Upper lobe of left lung (tissue), 6 donors: ENCODE results near the gene GORASP1. TPM values are rescaled to one million over a fixed set of nuclear protein-coding genes. Genes with fewer than 3 reads are reported as not detected.

Experiments
- ATAC-seq, 2 donors: fragments of 200-7000 bp; cut with Tn5 transposase; one replicate each; pipeline ENCODE4 v1.9.1; 2022; ENCODE audit warnings: mild to moderate bottlenecking in 2 of 2, moderate library complexity in 2 of 2; ENCODE audit not compliant: low FRiP score in 2 of 2
- DNase-seq, 2 donors: peaks; one replicate each; pipeline ENCODE4 v3.0.0-alpha.2; 2019 to 2020
- H3K27ac ChIP-seq, 4 donors: fragments of 200-600 bp; sonication (generic); one replicate each; pipeline ENCODE4 v1.5.1; 2016 to 2019
- H3K27me3 ChIP-seq, 4 donors: fragments of 200-600 bp; sonication (generic); one replicate each; pipeline ENCODE4 v1.5.1; 2017 to 2019
- H3K36me3 ChIP-seq, 4 donors: fragments of 200-600 bp; sonication (generic); one replicate each; pipeline ENCODE4 v1.5.1; 2016 to 2019
- H3K4me1 ChIP-seq, 4 donors: fragments of 200-600 bp; sonication (generic); one replicate each; pipeline ENCODE4 v1.5.1; 2018 to 2019
- H3K4me3 ChIP-seq, 4 donors: fragments of 200-600 bp; sonication (generic); one replicate each; pipeline ENCODE4 v1.5.1; 2017 to 2019; ENCODE audit warnings: mild to moderate bottlenecking in 2 of 4, moderate library complexity in 1 of 4
- H3K9me3 ChIP-seq, 4 donors: fragments of 200-600 bp; sonication (generic); one replicate each; pipeline ENCODE4 v1.5.1; 2018 to 2019
- CTCF ChIP-seq, 6 experiments: fragments of 450-650 bp in 4 of 6; fragments of 200-600 bp in 2 of 6; sonication (generic) in 2 of 6; IDR thresholded peaks; one replicate each; pipeline ENCODE4 v1.5.1; 2016 to 2019; ENCODE audit warnings: antibody characterized with exemption in 6 of 6
- EP300 ChIP-seq, 4 donors: sonication (generic); formaldehyde crosslinking; IDR thresholded peaks; one replicate each; pipeline ENCODE4 v1.5.1; 2017; ENCODE audit warnings: antibody characterized with exemption in 4 of 4, control low read depth in 2 of 4
- POLR2A ChIP-seq, 4 donors: fragments of 450-650 bp; IDR thresholded peaks; one replicate each; pipeline ENCODE4 v1.5.1; 2016 to 2017; ENCODE audit warnings: antibody characterized with exemption in 4 of 4, mild to moderate bottlenecking in 2 of 4
- POLR2AphosphoS5 ChIP-seq, 2 donors: sonication (generic); formaldehyde crosslinking; IDR thresholded peaks; one replicate each; pipeline ENCODE4 v1.5.1; 2017; ENCODE audit warnings: antibody characterized with exemption in 2 of 2
- WGBS, 2 donors: methylation state at CpG; one replicate each; pipeline ENCODE4 v1.1.5; 2017 to 2018; 5-methylcytosine and 5-hydroxymethylcytosine counted together
- total RNA-seq, 6 donors: library from RNA; depleted of rRNA in 4 of 6; stranded (reverse); fragments of >200 nt in 4 of 6; gene quantifications; one replicate each; pipeline versions ENCODE4 v1.1.0 to v1.2.1, GENCODE V29; 2016 to 2021
- donor health status: DM: no; HTN: no; CAD: no; lungs with moderate emphysema.
- donor health status: DM: no; HTN: yes; CAD: no; lungs with severe emphysema.

The GORASP1 gene
- total RNA-seq, 6 donors from 2014 or later: 71.1 to 99.5 (median 79.8) TPM

GRCh38 chr3:39099242-39099641 is 8.2 kb downstream of the GORASP1 start:
- WGBS, 2 donors: 87 to 100% methylated on average over 1 of the region's 1 CpG
- ATAC-seq (no peak), DNase-seq (no peak)
- no peaks in the 10 kb centered on the region for H3K27me3 ChIP-seq
- H3K9me3 ChIP-seq: no peaks in the 10 kb centered on the region
- H3K4me1 ChIP-seq: peaks cover 12 to 20% (median 18%) of the 10 kb centered on the region in 4 donors
- H3K4me3 ChIP-seq: no peak overlapping the region
- peak overlapping the region in 1 of 4 donors; percentile 30 for H3K27ac ChIP-seq
- H3K36me3 ChIP-seq: peaks cover 25 to 80% (median 56%) of the 10 kb centered on the region in 4 donors
- no peak for TF ChIP-seq POLR2AphosphoS5 (IDR thresholded peaks at IDR 0.05)
- TF ChIP-seq CTCF (IDR thresholded peaks at IDR 0.05): no peak
- no peak for TF ChIP-seq EP300 (IDR thresholded peaks at IDR 0.05)
- TF ChIP-seq POLR2A (IDR thresholded peaks at IDR 0.05): no peak

GRCh38 chr3:39098473-39099000 is 8.9 kb downstream of the GORASP1 start:
- Histone ChIP-seq H3K4me3 (no peak overlapping the region), H3K27me3 (no peaks in the 10 kb centered on the region), H3K9me3 (no peaks in the 10 kb centered on the region), H3K27ac (no peak overlapping the region), H3K4me1 (peaks cover 6 to 13% (median 11%) of the 10 kb centered on the region in 4 donors), H3K36me3 (peaks cover 25 to 86% (median 58%) of the 10 kb centered on the region in 4 donors)
- TF ChIP-seq POLR2AphosphoS5 (IDR thresholded peaks at IDR 0.05) (no peak), EP300 (IDR thresholded peaks at IDR 0.05) (no peak), CTCF (IDR thresholded peaks at IDR 0.05) (no peak), POLR2A (IDR thresholded peaks at IDR 0.05) (no peak)
- WGBS, 2 donors: 91 to 96% methylated on average over 5 to 8 of the region's 8 CpGs
- ATAC-seq: no peak
- DNase-seq: no peak

- no peaks in the 10 kb centered on the region for H3K27me3 ChIP-seq
- TF ChIP-seq POLR2A (IDR thresholded peaks at IDR 0.05) (no peak), EP300 (IDR thresholded peaks at IDR 0.05) (no peak), POLR2AphosphoS5 (IDR thresholded peaks at IDR 0.05) (no peak), CTCF (IDR thresholded peaks at IDR 0.05) (no peak)
- peaks cover 25 to 92% (median 58%) of the 10 kb centered on the region in 4 donors for H3K36me3 ChIP-seq
- no peaks in the 10 kb centered on the region for H3K9me3 ChIP-seq
- DNase-seq (no peak), ATAC-seq (no peak)
- 91 to 94% methylated on average over 5 to 7 of the region's 8 CpGs for WGBS, 2 donors
- H3K4me3 ChIP-seq: no peak overlapping the region
- no peak overlapping the region for H3K27ac ChIP-seq
- peaks cover 5 to 9% (median 6%) of the 10 kb centered on the region in 4 donors for H3K4me1 ChIP-seq
Observed at GRCh38 chr3:39097716-39098472, 9.5 kb downstream of the GORASP1 start.

GRCh38 chr3:39096775-39097174 is 10.7 kb downstream of the GORASP1 start:
- TF ChIP-seq EP300 (IDR thresholded peaks at IDR 0.05): no peak
- TF ChIP-seq POLR2A (IDR thresholded peaks at IDR 0.05): no peak
- TF ChIP-seq POLR2AphosphoS5 (IDR thresholded peaks at IDR 0.05): no peak
- no peak for TF ChIP-seq CTCF (IDR thresholded peaks at IDR 0.05)
- peak overlapping the region in 2 of 4 donors; percentile 6 to 44 for H3K27ac ChIP-seq
- WGBS, 2 donors: 17 to 49% methylated on average over 1 to 3 of the region's 3 CpGs
- H3K36me3 ChIP-seq: peaks cover 25 to 96% (median 61%) of the 10 kb centered on the region in 4 donors
- no peak for DNase-seq
- H3K9me3 ChIP-seq: no peaks in the 10 kb centered on the region
- no peaks in the 10 kb centered on the region for H3K27me3 ChIP-seq
- no peak for ATAC-seq
- no peak overlapping the region for H3K4me3 ChIP-seq
- peaks cover 0 to 8% (median 3%) of the 10 kb centered on the region in 4 donors for H3K4me1 ChIP-seq
